Measurements from ENCODE around the gene NAXD.
"Not testable (repeated sequence)": the region's sequence is repeated elsewhere in the genome, so short reads cannot be mapped to it uniquely, and the experiment has no call there.

NAXD gene

DNA sequence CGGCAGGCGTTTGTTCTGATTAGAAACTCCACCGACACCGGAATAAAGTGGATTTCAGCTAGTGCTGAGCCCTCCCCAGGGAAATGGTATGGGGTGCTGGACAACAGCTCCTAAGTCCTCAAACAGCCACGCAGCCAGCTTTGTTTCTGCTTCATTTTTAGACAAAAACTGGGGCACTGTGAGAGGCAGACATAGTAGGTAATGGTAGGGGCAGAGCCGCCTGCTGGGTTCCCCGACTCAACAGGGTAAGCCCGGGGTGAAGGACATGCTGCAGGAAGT is 50.8 kb downstream of the NAXD start:
- Histone ChIP-seq H3K36me3 (ENCODE audit: control insufficient read depth, insufficient read depth, low read length) (peaks cover 25% of the 10 kb centered on the region), H3K4me3 (replicated peaks; ENCODE audit: low read depth, low read length) (no peak overlapping the region), H3K27me3 (replicated peaks; ENCODE audit: control insufficient read depth, insufficient read depth, low read length) (no peaks in the 10 kb centered on the region)
- TF ChIP-seq, protein P1, sequence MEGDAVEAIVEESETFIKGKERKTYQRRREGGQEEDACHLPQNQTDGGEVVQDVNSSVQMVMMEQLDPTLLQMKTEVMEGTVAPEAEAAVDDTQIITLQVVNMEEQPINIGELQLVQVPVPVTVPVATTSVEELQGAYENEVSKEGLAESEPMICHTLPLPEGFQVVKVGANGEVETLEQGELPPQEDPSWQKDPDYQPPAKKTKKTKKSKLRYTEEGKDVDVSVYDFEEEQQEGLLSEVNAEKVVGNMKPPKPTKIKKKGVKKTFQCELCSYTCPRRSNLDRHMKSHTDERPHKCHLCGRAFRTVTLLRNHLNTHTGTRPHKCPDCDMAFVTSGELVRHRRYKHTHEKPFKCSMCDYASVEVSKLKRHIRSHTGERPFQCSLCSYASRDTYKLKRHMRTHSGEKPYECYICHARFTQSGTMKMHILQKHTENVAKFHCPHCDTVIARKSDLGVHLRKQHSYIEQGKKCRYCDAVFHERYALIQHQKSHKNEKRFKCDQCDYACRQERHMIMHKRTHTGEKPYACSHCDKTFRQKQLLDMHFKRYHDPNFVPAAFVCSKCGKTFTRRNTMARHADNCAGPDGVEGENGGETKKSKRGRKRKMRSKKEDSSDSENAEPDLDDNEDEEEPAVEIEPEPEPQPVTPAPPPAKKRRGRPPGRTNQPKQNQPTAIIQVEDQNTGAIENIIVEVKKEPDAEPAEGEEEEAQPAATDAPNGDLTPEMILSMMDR (IDR thresholded peaks at IDR 0.05; ENCODE audit: insufficient read depth, low read length, poor library complexity, severe bottlenecking) = no peak
- no peak for DNase-seq (ENCODE audit: extremely low read depth, insufficient read length)

DNA sequence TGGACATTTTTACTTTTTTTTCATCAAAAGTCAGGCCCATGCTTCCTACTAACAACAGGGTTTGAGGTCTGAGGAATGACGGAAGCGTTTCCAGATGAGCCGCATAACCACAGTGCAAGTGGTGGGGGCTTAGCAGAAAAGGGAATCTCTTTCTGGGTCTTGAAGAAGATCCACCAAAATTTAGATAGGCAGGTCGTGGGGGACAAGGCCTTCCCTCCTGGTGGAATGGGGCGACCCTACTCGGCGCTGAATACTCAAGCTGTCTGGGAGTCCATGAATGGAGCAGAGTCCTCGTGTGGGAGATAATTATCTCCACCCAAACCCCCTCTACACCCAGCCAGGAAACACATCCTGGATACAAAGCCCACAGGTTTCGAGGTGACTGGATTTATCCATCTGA is 53.7 kb downstream of the NAXD start:
- peaks cover 12% of the 10 kb centered on the region for H3K36me3 ChIP-seq (ENCODE audit: control insufficient read depth, insufficient read depth, low read length)
- no peaks in the 10 kb centered on the region for H3K27me3 ChIP-seq (replicated peaks; ENCODE audit: control insufficient read depth, insufficient read depth, low read length)
- TF ChIP-seq, protein P1 (IDR thresholded peaks at IDR 0.05; ENCODE audit: insufficient read depth, low read length, poor library complexity, severe bottlenecking) = no peak
- H3K4me3 ChIP-seq (replicated peaks; ENCODE audit: low read depth, low read length) = no peak overlapping the region
- no peak for DNase-seq (ENCODE audit: extremely low read depth, insufficient read length)

DNA sequence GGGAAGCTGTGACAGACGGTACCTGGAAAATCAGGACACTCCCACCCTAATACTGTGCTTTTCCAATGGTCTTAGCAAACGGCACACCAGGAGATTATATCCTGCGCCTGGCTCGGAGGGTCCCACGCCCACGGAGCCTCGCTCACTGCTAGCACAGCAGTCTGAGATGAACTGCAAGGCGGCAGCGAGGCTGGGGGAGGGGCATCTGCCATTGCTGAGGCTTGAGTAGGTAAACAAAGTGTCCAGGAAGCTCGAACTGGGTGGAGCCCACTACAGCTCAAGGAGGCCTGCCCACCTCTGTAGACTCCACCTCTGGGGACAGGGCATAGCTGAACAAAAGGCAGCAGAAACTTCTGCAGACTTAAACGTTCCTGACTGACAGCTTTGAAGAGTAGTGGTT is 54.5 kb downstream of the NAXD start:
- H3K4me3 ChIP-seq (replicated peaks; ENCODE audit: low read depth, low read length); H3K27me3 ChIP-seq (replicated peaks; ENCODE audit: control insufficient read depth, insufficient read depth, low read length); DNase-seq (ENCODE audit: extremely low read depth, insufficient read length): not testable (repeated sequence)
- H3K36me3 ChIP-seq (ENCODE audit: control insufficient read depth, insufficient read depth, low read length) = peaks cover 10% of the 10 kb centered on the region

DNA sequence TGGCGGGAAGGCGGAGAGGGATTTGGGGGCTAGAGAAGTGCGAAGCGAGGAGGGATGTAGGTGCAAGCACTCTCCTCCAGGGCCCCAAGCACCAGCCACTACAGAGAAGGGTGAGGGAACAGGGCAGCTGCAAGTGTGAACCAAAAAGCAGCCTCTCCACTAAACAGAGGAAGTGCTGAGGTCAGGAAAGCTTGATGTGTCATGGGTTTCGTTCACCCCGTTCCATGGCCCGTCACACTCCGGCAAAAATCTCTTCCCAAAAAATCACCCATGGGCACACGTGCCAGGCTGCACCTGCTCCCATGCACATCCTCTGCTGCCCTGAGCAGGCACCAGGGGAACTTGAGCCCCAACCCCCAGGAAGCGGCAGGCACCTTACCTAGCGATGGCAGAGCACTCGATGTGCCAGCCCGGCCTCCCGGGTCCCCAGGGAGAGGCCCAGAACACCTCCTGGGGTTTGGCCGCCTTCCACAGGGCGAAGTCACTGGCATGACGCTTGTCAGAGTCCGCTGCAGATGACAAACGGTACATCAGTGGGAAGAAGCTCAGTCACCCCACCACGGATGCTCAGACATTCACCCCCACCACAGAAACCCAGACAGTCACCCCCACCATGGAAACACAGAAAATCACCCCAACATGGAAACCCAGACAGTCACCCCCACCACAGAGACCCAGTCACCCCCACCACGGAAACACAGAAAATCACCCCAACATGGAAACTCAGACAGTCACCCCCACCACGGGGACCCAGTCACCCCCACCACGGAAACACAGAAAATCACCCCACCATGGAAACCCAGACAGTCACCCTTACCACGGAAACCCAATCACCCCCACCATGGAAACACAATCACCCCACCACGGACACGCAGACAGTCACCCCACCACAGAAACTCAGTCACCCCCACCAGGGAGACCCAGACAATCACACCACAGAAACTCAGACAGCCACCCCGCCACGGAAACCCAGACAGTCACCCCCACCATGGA is 61.5 kb downstream of the NAXD start:
- H3K4me3 ChIP-seq (replicated peaks; ENCODE audit: low read depth, low read length) = no peak overlapping the region; the same call in 1 of the 2 replicates
- TF ChIP-seq, protein P1 (IDR thresholded peaks at IDR 0.05; ENCODE audit: insufficient read depth, low read length, poor library complexity, severe bottlenecking) = no peak
- H3K27me3 ChIP-seq (replicated peaks; ENCODE audit: control insufficient read depth, insufficient read depth, low read length) = no peaks in the 10 kb centered on the region
- H3K36me3 ChIP-seq (ENCODE audit: control insufficient read depth, insufficient read depth, low read length) = peaks cover 12% of the 10 kb centered on the region
- DNase-seq (ENCODE audit: extremely low read depth, insufficient read length) = peak; percentile 73

DNA sequence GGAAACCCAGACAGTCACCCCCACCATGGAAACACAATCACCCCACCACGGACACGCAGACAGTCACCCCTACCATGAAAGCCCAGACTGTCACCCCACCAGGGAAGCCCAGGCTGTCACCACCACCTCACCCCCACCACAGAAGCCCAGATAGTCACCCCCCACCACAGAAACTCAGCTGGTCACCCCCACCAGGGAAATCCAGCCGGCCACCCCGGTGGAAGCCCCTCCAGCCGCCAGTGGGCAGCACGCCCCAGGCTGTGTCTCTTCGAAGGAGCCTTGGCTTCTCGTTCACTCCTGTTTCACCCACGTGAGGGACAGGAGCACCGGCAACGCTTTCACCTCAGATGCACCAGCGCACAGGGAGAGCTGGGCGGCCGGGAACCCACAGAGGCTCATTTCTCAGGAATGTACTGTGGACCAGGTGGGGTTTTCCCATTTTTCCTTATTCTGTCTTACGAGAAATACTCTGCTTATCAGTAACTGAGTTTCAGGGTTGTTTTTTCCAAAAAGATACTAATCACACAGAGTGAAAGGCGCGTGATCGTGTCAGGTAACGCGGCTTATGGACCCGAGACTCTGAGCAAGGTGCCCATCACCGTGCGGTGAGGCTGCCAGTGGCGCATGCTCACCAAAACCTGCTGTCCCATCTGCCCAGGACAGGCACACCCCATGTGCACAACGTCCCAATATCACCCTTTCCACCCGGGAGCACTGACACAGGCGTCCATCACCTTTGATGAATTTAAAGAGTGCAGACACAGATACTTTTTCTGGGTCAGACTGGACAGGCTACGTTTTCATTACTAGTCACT is 62.6 kb downstream of the NAXD start:
- TF ChIP-seq, protein P1 (IDR thresholded peaks at IDR 0.05; ENCODE audit: insufficient read depth, low read length, poor library complexity, severe bottlenecking) = no peak
- DNase-seq (ENCODE audit: extremely low read depth, insufficient read length) = no peak
- Histone ChIP-seq H3K36me3 (ENCODE audit: control insufficient read depth, insufficient read depth, low read length) (peaks cover 16% of the 10 kb centered on the region), H3K4me3 (replicated peaks; ENCODE audit: low read depth, low read length) (no peak overlapping the region), H3K27me3 (replicated peaks; ENCODE audit: control insufficient read depth, insufficient read depth, low read length) (no peaks in the 10 kb centered on the region)

DNA sequence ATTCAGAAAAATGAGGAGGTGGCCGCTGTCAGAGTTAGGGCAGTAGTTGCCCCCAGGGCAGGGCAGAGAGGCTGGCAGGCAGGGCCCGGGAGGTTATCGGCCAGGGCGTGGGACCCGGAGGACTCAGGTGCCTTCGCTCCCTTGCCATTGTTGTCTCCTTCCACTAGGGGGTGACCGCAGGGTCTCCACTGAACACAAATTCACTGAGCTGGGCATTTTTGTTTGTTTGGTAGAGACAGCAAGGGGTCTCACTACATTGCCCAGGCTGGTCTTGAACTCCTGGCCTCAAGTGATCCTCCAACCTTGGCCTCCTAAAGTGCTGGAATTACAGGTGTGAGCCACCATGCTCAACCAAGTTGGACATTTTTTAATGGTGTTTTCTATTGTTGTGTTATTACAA is 65.5 kb downstream of the NAXD start:
- TF ChIP-seq, protein P1 (IDR thresholded peaks at IDR 0.05; ENCODE audit: insufficient read depth, low read length, poor library complexity, severe bottlenecking) = peak; percentile 44
- H3K36me3 ChIP-seq (ENCODE audit: control insufficient read depth, insufficient read depth, low read length) = peaks cover 20% of the 10 kb centered on the region
- no peaks in the 10 kb centered on the region for H3K27me3 ChIP-seq (replicated peaks; ENCODE audit: control insufficient read depth, insufficient read depth, low read length)
- H3K4me3 ChIP-seq (replicated peaks; ENCODE audit: low read depth, low read length) = no peak overlapping the region
- no peak for DNase-seq (ENCODE audit: extremely low read depth, insufficient read length)

Measured in GM06990 (cell line).